ENCODE data around the gene SEC16A. TPM values are rescaled to one million over a fixed set of nuclear protein-coding genes. Genes with fewer than 3 reads are reported as not detected.
A peak's percentile ranks its signal among the peaks of the same experiment; 100 is the strongest.

SEC16A gene
- total RNA-seq, 1 experiment from 2014 or later: 85.8 TPM

DNA sequence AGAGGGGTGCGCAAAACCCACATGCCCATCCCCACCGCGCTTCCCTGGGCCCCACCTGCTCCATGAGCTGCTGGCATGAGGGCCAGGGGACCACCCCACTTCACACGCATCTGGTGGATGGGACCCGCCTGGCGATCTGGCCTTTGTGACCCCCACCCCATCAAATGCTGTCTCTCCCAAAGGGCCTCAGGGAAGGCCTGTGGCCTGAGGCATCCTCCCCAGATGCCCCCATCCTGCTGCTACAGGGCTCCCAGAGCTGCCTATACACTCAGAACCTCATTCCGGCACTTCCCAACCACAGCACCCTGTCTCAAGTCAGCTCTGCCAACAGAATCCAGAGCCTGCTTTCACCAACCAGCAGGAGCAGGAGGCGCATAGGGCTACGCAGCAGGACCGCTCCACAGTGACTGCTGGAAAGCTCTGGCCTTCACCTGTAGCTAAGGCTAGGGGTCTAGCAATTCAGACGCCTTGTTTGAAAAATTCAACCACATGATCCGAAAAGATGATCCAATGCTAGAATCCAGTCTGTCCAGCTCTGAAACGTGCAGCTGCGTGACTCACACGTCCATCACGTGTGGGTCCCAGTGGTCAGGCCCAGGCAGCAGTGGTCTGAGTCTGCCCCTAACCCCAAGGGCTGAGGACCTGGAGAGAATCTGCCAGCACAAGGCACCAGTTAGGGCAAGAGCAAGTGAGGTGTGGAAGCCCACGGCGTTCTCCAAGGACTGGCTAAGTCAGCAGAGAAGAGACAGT, 81.5 kb downstream of the SEC16A start:
- DNase-seq (ENCODE audit: unreplicated experiment): no peak
- H3K4me3 Mint-ChIP-seq (ENCODE audit: unreplicated experiment): no peak overlapping the region
- BruUV-seq (replicated peaks): no TSS peak
- H3K36me3 Mint-ChIP-seq (ENCODE audit: insufficient read depth, unreplicated experiment): peaks cover 50% of the 10 kb centered on the region
- H3K27ac Mint-ChIP-seq (ENCODE audit: low read depth, unreplicated experiment): peak overlapping the region; percentile 39
- TF ChIP-seq, protein P1, sequence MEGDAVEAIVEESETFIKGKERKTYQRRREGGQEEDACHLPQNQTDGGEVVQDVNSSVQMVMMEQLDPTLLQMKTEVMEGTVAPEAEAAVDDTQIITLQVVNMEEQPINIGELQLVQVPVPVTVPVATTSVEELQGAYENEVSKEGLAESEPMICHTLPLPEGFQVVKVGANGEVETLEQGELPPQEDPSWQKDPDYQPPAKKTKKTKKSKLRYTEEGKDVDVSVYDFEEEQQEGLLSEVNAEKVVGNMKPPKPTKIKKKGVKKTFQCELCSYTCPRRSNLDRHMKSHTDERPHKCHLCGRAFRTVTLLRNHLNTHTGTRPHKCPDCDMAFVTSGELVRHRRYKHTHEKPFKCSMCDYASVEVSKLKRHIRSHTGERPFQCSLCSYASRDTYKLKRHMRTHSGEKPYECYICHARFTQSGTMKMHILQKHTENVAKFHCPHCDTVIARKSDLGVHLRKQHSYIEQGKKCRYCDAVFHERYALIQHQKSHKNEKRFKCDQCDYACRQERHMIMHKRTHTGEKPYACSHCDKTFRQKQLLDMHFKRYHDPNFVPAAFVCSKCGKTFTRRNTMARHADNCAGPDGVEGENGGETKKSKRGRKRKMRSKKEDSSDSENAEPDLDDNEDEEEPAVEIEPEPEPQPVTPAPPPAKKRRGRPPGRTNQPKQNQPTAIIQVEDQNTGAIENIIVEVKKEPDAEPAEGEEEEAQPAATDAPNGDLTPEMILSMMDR (IDR thresholded peaks at IDR 0.05; ENCODE audit: unreplicated experiment): no peak
- no peaks in the 10 kb centered on the region for H3K4me1 Mint-ChIP-seq (ENCODE audit: insufficient read depth, unreplicated experiment)
- H3K9me3 Mint-ChIP-seq (ENCODE audit: unreplicated experiment): no peaks in the 10 kb centered on the region
- ChIA-PET CTCF (interaction anchor here (0.6 to 1.6 kb wide), 17 partner anchors 8 to 663 kb away, joined by 3 to 14 read pairs (median 4); partner anchors contain the start of genes DNLZ and GPSM1), POLR2A (interaction anchor here (0.6 to 5.5 kb wide), 5 partner anchors 8 to 340 kb away, joined by 3 to 37 read pairs (median 3); partner anchors contain the start of genes DNLZ, ENTR1 and PMPCA)
- intact Hi-C loops (cut with micrococcal nuclease): no loop called here
- H3K27me3 Mint-ChIP-seq (ENCODE audit: insufficient read depth, unreplicated experiment): no peaks in the 10 kb centered on the region

DNA sequence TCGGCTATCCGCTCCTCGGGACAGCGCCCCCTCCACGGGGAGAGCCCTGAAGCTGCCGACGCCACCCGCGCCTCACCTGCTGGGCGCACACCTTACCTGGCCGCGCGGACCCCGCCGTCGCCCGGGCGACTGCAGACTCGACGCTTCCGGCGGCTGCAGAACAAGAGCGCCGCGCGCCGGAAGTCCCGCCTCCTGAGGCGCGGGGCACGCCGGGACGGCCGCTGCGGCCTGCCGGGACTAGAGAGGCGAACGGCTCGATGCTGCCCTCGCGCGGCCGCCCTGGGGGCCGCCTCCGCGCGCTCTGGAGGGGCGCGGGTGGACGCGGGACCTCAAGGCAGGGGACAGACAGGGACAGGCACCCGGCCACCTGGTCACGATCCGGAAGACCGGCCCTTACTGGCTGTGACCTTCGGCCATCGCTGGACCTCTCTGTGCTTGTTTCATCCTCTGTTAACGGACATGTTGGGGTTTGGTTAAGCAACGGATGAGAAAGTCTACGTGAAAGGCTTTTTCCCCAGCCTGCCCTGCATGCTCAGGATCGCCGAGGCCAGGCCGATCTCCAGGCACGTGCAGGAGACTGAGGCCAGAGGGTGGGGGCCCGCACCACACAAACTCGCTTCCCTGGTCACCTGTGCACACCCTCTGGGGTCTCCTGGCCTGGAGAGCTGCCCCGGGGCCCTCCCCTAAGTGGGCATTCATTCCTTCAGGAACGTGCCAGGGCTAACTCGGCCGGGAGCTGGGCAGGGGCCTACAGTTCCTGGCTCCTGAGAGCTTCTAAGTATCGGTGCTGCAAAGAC, 82.6 kb downstream of the SEC16A start, which contains the start of gene SNAPC4:
Gene SNAPC4, minus strand, starts transcription at position 133 of the 797 bp plus-strand sequence. CDS start 1,742 bp downstream, outside the sequence.
- intact Hi-C loops (cut with micrococcal nuclease): loop anchor here (1.0 kb wide), 1 partner anchor 61 kb away; no protein-coding TSS in a partner anchor
- TF ChIP-seq, protein P1 (IDR thresholded peaks at IDR 0.05; ENCODE audit: unreplicated experiment): peak; percentile 94
- peak within 1 kb of the TSS; percentile 81 for H3K4me3 Mint-ChIP-seq (ENCODE audit: unreplicated experiment)
- H3K36me3 Mint-ChIP-seq (ENCODE audit: insufficient read depth, unreplicated experiment): peaks cover 50% of the 10 kb centered on the region
- peak; percentile 84 for DNase-seq (ENCODE audit: unreplicated experiment)
- H3K27ac Mint-ChIP-seq (ENCODE audit: low read depth, unreplicated experiment): peak within 1 kb of the TSS; percentile 69
- H3K27me3 Mint-ChIP-seq (ENCODE audit: insufficient read depth, unreplicated experiment): no peaks in the 10 kb centered on the region
- BruUV-seq (replicated peaks): no TSS peak
- ChIA-PET POLR2A (interaction anchor here (0.5 to 5.5 kb wide), 6 partner anchors 9 to 574 kb away, joined by 3 to 37 read pairs (median 4); partner anchors contain the start of genes DNLZ, ENTR1 and PMPCA), CTCF (interaction anchor here (0.6 to 1.6 kb wide), 18 partner anchors 8 to 664 kb away, joined by 3 to 14 read pairs (median 3); partner anchors contain the start of genes DNLZ and GPSM1)
- H3K4me1 Mint-ChIP-seq (ENCODE audit: insufficient read depth, unreplicated experiment): no peaks in the 10 kb centered on the region
- H3K9me3 Mint-ChIP-seq (ENCODE audit: unreplicated experiment): no peaks in the 10 kb centered on the region

DNA sequence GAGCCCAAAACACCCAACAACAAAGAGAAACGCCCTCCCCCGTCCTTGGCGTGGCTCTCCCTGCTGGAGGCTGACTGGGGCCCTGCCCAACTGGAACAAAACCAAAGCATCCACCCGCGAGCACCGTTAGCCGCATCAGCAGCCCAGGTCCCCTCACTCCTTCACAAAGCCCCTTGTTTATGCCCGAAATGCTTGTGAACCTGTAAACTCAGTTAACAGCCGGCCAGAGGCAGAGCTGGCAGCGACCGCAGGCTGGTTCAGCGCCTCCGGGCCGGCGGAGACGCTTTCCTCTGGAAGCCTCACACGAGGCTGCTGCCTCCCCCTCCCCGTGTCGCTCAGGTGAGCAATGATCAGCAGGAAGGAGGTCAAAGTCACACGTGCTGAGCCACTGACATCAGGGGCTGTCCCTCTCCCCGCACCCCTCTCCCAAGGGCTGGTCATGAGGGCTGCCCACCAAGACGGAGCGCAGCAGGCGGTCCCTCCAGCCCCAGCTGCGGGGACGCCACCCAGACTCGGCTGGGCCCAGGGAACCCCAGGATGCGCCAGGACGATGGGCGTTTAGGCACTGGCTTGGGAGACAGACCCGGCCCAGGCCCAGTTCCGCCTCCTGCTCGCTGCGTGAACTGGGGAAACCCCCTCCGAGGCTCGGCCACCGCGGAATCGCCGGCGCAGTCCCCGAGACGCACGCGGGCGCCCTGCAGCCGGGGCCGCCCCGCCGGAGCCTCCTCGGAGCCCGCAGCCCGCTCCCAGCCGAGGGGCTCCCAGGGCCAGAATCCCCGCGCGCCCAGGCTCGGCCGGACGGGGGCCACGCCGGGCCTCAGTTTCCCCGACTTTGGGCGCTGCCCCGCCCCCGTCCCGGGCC, 83.4 kb downstream of the SEC16A start:
- no TSS peak for BruUV-seq (replicated peaks)
- DNase-seq (ENCODE audit: unreplicated experiment): peak; percentile 16
- TF ChIP-seq, protein P1 (IDR thresholded peaks at IDR 0.05; ENCODE audit: unreplicated experiment): no peak
- CTCF ChIA-PET: interaction anchor here (0.6 to 1.2 kb wide), 4 partner anchors 15 to 347 kb away, joined by 3 to 6 read pairs (median 3); partner anchors contain the start of gene DNLZ
- Mint-ChIP-seq H3K4me3 (ENCODE audit: unreplicated experiment) (peak overlapping the region; percentile 81), H3K36me3 (ENCODE audit: insufficient read depth, unreplicated experiment) (peaks cover 47% of the 10 kb centered on the region), H3K4me1 (ENCODE audit: insufficient read depth, unreplicated experiment) (no peaks in the 10 kb centered on the region), H3K27me3 (ENCODE audit: insufficient read depth, unreplicated experiment) (no peaks in the 10 kb centered on the region), H3K27ac (ENCODE audit: low read depth, unreplicated experiment) (peak overlapping the region; percentile 69), H3K9me3 (ENCODE audit: unreplicated experiment) (no peaks in the 10 kb centered on the region)
- POLR2A ChIA-PET: interaction anchor here (0.7 to 5.5 kb wide), 7 partner anchors 8 to 549 kb away, joined by 3 to 37 read pairs (median 3); partner anchors contain the start of genes DNLZ, ENTR1 and PMPCA
- intact Hi-C loops (cut with micrococcal nuclease): loop anchor here (1.0 kb wide), 1 partner anchor 60 kb away; no protein-coding TSS in a partner anchor
